Hepatocyte (in vitro differentiated cells): ENCODE data around the gene ZNRF4. TPM values are rescaled to one million over a fixed set of nuclear protein-coding genes. Genes with fewer than 3 reads are reported as not detected.

Experiments used
- DNase-seq: peaks from one replicate; pipeline ENCODE4 v3.0.0-alpha.2; 2016; ENCODE audit warnings: low spot score
- H2AFZ ChIP-seq: fragments of 200-600 bp; sonication (generic); 2 replicates; pipeline ENCODE4 v1.6.0; 2016; ENCODE audit warnings: antibody characterized with exemption, mild to moderate bottlenecking
- H3K27ac ChIP-seq: fragments of 200-600 bp; sonication (generic); 2 replicates; pipeline ENCODE4 v1.5.1; 2016; ENCODE audit warnings: mild to moderate bottlenecking
- H3K27me3 ChIP-seq: fragments of 200-600 bp; sonication (generic); 2 replicates; pipeline ENCODE4 v1.6.1; 2016
- H3K36me3 ChIP-seq: fragments of 200-600 bp; sonication (generic); replicated peaks from 2 replicates; pipeline ENCODE4 v1.5.1; 2016; ENCODE audit warnings: low read depth; ENCODE audit not compliant: insufficient read depth
- H3K4me1 ChIP-seq: fragments of 200-600 bp; sonication (generic); 2 replicates; pipeline ENCODE4 v1.5.1; 2016; ENCODE audit warnings: mild to moderate bottlenecking, moderate library complexity; ENCODE audit not compliant: insufficient read depth
- H3K4me2 ChIP-seq: fragments of 200-600 bp; sonication (generic); 2 replicates; pipeline ENCODE4 v1.6.0; 2016
- H3K4me3 ChIP-seq: fragments of 200-600 bp; sonication (generic); 2 replicates; pipeline ENCODE4 v1.5.1; 2016; ENCODE audit warnings: mild to moderate bottlenecking
- H3K79me2 ChIP-seq: fragments of 200-600 bp; sonication (generic); 2 replicates; pipeline ENCODE4 v1.6.0; 2017; ENCODE audit warnings: mild to moderate bottlenecking
- H3K9me2 ChIP-seq: fragments of 200-600 bp; sonication (generic); replicated peaks from 2 replicates; pipeline ENCODE4 v1.6.0; 2017; ENCODE audit warnings: mild to moderate bottlenecking; ENCODE audit not compliant: insufficient read depth
- H3K9me3 ChIP-seq: fragments of 200-600 bp; sonication (generic); 2 replicates; pipeline ENCODE4 v1.5.1; 2016; ENCODE audit warnings: low read depth, mild to moderate bottlenecking
- H4K20me1 ChIP-seq: fragments of 200-600 bp; sonication (generic); 2 replicates; pipeline ENCODE4 v1.6.0; 2016; ENCODE audit warnings: mild to moderate bottlenecking; ENCODE audit not compliant: insufficient read depth, poor library complexity, severe bottlenecking
- EZH2 ChIP-seq: fragments of 200-600 bp; sonication (generic); IDR thresholded peaks from 2 replicates; pipeline ENCODE4 v1.6.1; 2016; ENCODE audit warnings: antibody characterized with exemption, mild to moderate bottlenecking, borderline replicate concordance
- EZH2phosphoT487 ChIP-seq: fragments of 200-600 bp; sonication (generic); IDR thresholded peaks from one replicate; pipeline ENCODE4 v1.6.1; 2018; ENCODE audit warnings: antibody characterized with exemption, mild to moderate bottlenecking, low read depth, moderate library complexity; ENCODE audit not compliant: unreplicated experiment, severe bottlenecking
- WGBS: methylation state at CpG from one replicate; pipeline ENCODE4 v1.1.6; 2016; ENCODE audit warnings: low lambda C conversion rate; ENCODE audit errors: missing lambda C conversion rate; 5-methylcytosine and 5-hydroxymethylcytosine counted together
- polyA plus RNA-seq: library from polyadenylated mRNA; unstranded; fragments of >200 nt; fragmentation: Nextera tagmentation; extraction: Ambion mirVana; gene quantifications from 2 replicates; pipeline ENCODE4 v1.2.1, GENCODE V29; 2016
- total RNA-seq: library from RNA; depleted of rRNA; stranded (reverse); fragments of >200 nt; gene quantifications from 2 replicates; pipeline ENCODE4 v1.2.3, GENCODE V29; 2014
- TF ChIP-seq, protein P1 (sequence below): fragments of 200-600 bp; sonication (generic); IDR thresholded peaks from 2 replicates; pipeline ENCODE4 v1.5.1; 2016; ENCODE audit warnings: antibody characterized with exemption, mild to moderate bottlenecking; ENCODE audit not compliant: poor library complexity

The ZNRF4 gene
- total and polyA plus RNA-seq, 2 experiments from 2014 or later, result not detected

DNA sequence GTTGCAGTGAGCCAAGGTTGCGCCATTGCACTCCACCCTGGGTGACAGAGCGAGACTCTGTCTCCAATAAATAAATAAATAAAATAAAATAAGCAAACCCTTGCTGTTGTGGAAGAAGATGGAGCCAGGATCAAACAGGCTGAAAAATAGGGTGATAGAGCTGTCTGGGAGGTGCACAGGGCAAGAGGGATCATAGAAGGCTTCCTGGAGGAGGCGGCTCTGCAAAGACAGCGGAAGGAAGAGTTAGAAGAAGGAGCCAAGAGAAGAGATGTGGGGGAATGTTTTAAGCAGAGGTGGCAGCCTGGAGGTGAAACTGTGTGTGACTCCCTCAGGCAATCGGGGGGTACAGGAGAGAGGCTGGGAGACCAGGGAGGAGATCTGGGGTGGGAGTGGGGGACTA lies 40.6 kb downstream of the ZNRF4 start:
- Histone ChIP-seq H3K27ac (no peak overlapping the region), H2AFZ (no peak overlapping the region), H3K4me3 (no peak overlapping the region), H3K9me2 (no peaks in the 10 kb centered on the region), H3K9me3 (no peaks in the 10 kb centered on the region), H3K4me2 (no peak overlapping the region), H3K27me3 (peaks cover 45% of the 10 kb centered on the region), H3K4me1 (no peaks in the 10 kb centered on the region), H3K79me2 (no peaks in the 10 kb centered on the region), H3K36me3 (no peaks in the 10 kb centered on the region), H4K20me1 (no peaks in the 10 kb centered on the region)
- DNase-seq, result no peak
- TF ChIP-seq EZH2phosphoT487, result no peak
- no peak for TF ChIP-seq EZH2
- 91% methylated on average over 5 of the region's 5 CpGs for WGBS

DNA sequence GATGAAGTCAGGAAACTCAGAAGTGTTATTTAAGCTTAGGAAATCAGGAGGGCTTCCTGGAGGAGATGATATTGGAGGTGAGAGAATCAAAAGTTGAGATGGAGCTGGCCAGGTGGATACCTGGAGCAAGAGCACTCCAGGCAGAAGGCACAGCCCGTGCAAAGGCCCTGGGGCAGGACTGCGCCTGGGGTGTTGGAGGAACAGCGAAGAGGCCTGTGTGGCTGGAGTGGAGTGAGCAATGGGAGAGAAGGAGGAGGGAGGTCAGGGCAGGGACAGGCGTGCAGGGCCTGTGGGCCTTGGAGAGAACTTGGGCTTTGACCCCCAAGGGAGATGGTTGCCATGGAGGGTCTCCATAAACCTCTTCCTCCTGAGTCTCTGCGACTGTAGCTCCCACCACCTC lies 42.1 kb downstream of the ZNRF4 start:
- no peak for TF ChIP-seq EZH2
- TF ChIP-seq, protein P1, sequence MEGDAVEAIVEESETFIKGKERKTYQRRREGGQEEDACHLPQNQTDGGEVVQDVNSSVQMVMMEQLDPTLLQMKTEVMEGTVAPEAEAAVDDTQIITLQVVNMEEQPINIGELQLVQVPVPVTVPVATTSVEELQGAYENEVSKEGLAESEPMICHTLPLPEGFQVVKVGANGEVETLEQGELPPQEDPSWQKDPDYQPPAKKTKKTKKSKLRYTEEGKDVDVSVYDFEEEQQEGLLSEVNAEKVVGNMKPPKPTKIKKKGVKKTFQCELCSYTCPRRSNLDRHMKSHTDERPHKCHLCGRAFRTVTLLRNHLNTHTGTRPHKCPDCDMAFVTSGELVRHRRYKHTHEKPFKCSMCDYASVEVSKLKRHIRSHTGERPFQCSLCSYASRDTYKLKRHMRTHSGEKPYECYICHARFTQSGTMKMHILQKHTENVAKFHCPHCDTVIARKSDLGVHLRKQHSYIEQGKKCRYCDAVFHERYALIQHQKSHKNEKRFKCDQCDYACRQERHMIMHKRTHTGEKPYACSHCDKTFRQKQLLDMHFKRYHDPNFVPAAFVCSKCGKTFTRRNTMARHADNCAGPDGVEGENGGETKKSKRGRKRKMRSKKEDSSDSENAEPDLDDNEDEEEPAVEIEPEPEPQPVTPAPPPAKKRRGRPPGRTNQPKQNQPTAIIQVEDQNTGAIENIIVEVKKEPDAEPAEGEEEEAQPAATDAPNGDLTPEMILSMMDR, result no peak
- TF ChIP-seq EZH2phosphoT487, result no peak
- Histone ChIP-seq H3K4me3 (no peak overlapping the region), H3K27ac (no peak overlapping the region), H3K36me3 (no peaks in the 10 kb centered on the region), H4K20me1 (no peaks in the 10 kb centered on the region), H3K9me2 (no peaks in the 10 kb centered on the region), H3K4me1 (no peaks in the 10 kb centered on the region), H3K27me3 (peaks cover 38% of the 10 kb centered on the region), H3K4me2 (no peak overlapping the region), H3K9me3 (no peaks in the 10 kb centered on the region), H2AFZ (no peak overlapping the region), H3K79me2 (no peaks in the 10 kb centered on the region)
- 88% methylated on average over 5 of the region's 5 CpGs for WGBS
- no peak for DNase-seq

DNA sequence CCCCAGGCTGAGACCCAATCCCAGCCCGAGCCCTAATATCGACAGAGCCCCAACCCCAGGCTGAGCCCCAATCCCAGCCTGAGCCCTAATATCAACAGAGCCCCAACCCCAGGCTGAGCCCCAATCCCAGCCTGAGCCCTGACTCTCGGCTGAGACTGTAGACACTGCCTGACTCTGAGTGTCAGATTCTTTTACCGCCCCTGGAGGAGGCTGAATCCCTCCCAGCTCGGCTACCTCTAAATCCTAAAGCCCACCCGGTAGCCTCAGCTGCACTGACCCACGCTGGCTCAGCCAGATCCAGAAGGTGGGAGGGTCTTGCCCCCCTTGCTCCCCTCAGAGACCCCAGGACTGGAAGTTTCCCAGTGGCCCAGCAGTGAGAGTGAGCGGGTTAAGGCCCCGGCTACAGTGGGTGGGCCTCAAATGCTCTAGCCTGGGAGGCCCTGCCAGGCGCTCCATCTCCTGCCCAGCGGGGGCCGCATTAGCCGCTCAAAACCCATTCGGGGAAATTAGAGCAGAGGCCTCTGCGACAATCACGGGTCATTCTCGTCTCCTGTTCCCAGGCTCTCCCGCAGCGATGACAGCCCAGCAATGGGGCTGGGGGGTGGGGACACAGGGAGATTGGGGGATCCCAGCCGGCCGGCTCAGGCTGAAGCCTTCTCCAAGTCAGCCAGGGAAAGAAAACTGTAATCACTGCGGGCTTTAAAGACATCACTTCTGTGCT lies 43.8 kb downstream of the ZNRF4 start:
- H3K79me2 ChIP-seq, result no peaks in the 10 kb centered on the region
- H3K4me1 ChIP-seq, result no peaks in the 10 kb centered on the region
- no peak overlapping the region for H3K4me3 ChIP-seq
- no peak overlapping the region for H2AFZ ChIP-seq
- TF ChIP-seq EZH2phosphoT487 (no peak), EZH2 (no peak)
- TF ChIP-seq, protein P1, result no peak
- WGBS, result 27% methylated on average over 20 of the region's 22 CpGs
- no peaks in the 10 kb centered on the region for H3K9me3 ChIP-seq
- H4K20me1 ChIP-seq, result no peaks in the 10 kb centered on the region
- DNase-seq, result no peak
- no peaks in the 10 kb centered on the region for H3K9me2 ChIP-seq
- no peak overlapping the region for H3K4me2 ChIP-seq
- H3K27me3 ChIP-seq, result peaks cover 22% of the 10 kb centered on the region
- no peak overlapping the region for H3K27ac ChIP-seq
- H3K36me3 ChIP-seq, result no peaks in the 10 kb centered on the region

DNA sequence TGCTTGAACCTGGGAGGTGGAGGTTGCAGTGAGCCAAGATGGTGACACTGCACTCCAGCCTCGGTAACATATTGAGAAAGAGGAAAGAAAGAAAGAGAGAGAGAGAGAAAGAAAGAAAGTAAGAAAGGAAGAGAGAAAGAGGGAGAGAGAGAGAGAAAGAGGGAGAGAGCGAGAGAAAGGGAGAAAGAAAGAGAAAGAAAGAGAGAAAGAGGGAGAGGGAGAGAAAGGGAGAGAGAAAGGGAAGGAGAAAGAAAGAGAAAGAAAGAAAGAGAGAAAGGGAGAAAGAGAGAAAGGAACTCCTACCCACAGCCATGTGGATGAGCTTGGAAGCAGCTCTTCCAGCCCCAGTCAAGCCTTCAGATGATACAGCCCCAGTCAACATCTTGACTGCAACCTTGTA lies 46.7 kb downstream of the ZNRF4 start:
- Histone ChIP-seq H3K4me2 (no peak overlapping the region), H3K79me2 (no peaks in the 10 kb centered on the region), H3K36me3 (no peaks in the 10 kb centered on the region), H3K27me3 (peaks cover 10% of the 10 kb centered on the region), H3K9me3 (no peaks in the 10 kb centered on the region), H3K9me2 (no peaks in the 10 kb centered on the region), H4K20me1 (no peaks in the 10 kb centered on the region), H3K4me3 (no peak overlapping the region), H3K27ac (no peak overlapping the region), H2AFZ (no peak overlapping the region), H3K4me1 (no peaks in the 10 kb centered on the region)
- no peak for DNase-seq
- no peak for TF ChIP-seq EZH2phosphoT487
- TF ChIP-seq, protein P1, result no peak
- no peak for TF ChIP-seq EZH2
- WGBS, result 77% methylated on average over 1 of the region's 2 CpGs
